WTC11 (cell line): Measurements from ENCODE around the gene FKBP4. TPM values are rescaled to one million over a fixed set of nuclear protein-coding genes. Genes with fewer than 3 reads are reported as not detected.

ENCODE experiments used
- ATAC-seq: fragments of 200-7000 bp; cut with Tn5 transposase; 2 replicates; pipeline ENCODE4 v1.10.0; 2021; ENCODE audit warnings: mild to moderate bottlenecking, moderate library complexity
- CTCF ChIA-PET: fragments of 300-600 bp; sonication (Branson Sonifier 250); formaldehyde crosslinking; loops from one replicate; lab custom pipeline; 2021; ENCODE audit warnings: antibody characterized with exemption; lab: Charles Lee
- POLR2A ChIA-PET: fragments of 350-600 bp; sonication (Branson Sonifier 250); formaldehyde crosslinking; loops from one replicate; lab custom pipeline; 2021; ENCODE audit warnings: antibody characterized with exemption; lab: Charles Lee
- DNase-seq: peaks from one replicate; pipeline ENCODE4 v3.0.0; 2021; ENCODE audit warnings: low spot score
- H3K27ac Mint-ChIP-seq: 2 replicates; pipeline ENCODE4 v1.8.0; 2021; ENCODE audit warnings: mixed read lengths
- H3K27me3 Mint-ChIP-seq: 2 replicates; pipeline ENCODE4 v1.8.0; 2021; ENCODE audit warnings: low read depth, mild to moderate bottlenecking, moderate library complexity, mixed read lengths
- H3K36me3 Mint-ChIP-seq: 2 replicates; pipeline ENCODE4 v1.8.0; 2021; ENCODE audit warnings: mixed read lengths
- H3K4me1 Mint-ChIP-seq: 2 replicates; pipeline ENCODE4 v1.8.0; 2022; ENCODE audit warnings: mixed read lengths
- H3K4me3 Mint-ChIP-seq: 2 replicates; pipeline ENCODE4 v1.8.0; 2021; ENCODE audit warnings: mild to moderate bottlenecking, moderate library complexity, mixed read lengths
- H3K9me3 Mint-ChIP-seq: 2 replicates; pipeline ENCODE4 v1.8.0; 2021; ENCODE audit warnings: mixed read lengths
- IRF2 ChIP-seq: sonication (generic); formaldehyde crosslinking; IDR thresholded peaks from 2 replicates; pipeline ENCODE4 v1.8.0; 2022; ENCODE audit warnings: low read depth, missing genetic modification reagents, borderline replicate concordance
- MXD4 ChIP-seq: fragments of 250-450 bp; sonication (Bioruptor Pico); IDR thresholded peaks from 2 replicates; pipeline ENCODE4 v1.8.0; 2021; ENCODE audit warnings: mild to moderate bottlenecking, moderate library complexity, borderline replicate concordance
- SMAD3 ChIP-seq: sonication (generic); formaldehyde crosslinking; IDR thresholded peaks from 2 replicates; pipeline ENCODE4 v1.8.0; 2022; ENCODE audit warnings: missing genetic modification reagents, mild to moderate bottlenecking, borderline replicate concordance
- SMAD4 ChIP-seq: sonication (generic); formaldehyde crosslinking; IDR thresholded peaks from 2 replicates; pipeline ENCODE4 v1.8.0; 2022; ENCODE audit warnings: mild to moderate bottlenecking, missing genetic modification reagents
- ZBTB21 ChIP-seq: sonication (generic); formaldehyde crosslinking; IDR thresholded peaks from 2 replicates; pipeline ENCODE4 v1.8.1; 2023; ENCODE audit warnings: mild to moderate bottlenecking, missing genetic modification reagents, borderline replicate concordance
- ZNF232 ChIP-seq: sonication (generic); formaldehyde crosslinking; IDR thresholded peaks from 2 replicates; pipeline ENCODE4 v1.8.0; 2022; ENCODE audit warnings: mild to moderate bottlenecking, missing genetic modification reagents
- ZNF416 ChIP-seq: fragments of 250-450 bp; sonication (Bioruptor Pico); IDR thresholded peaks from 2 replicates; pipeline ENCODE4 v1.9.0; 2021; ENCODE audit warnings: mild to moderate bottlenecking, inconsistent platforms
- total RNA-seq: library from RNA; stranded (reverse); gene quantifications from 3 replicates; pipeline ENCODE4 v1.2.3, GENCODE V29; 2021
- TF ChIP-seq, protein P1 (sequence below): fragments of 200-600 bp; IDR thresholded peaks from 2 replicates; pipeline ENCODE4 v1.8.0; 2022; ENCODE audit warnings: antibody characterized with exemption
- TF ChIP-seq, protein P2 (sequence below): sonication (generic); formaldehyde crosslinking; IDR thresholded peaks from 2 replicates; pipeline ENCODE4 v1.8.0; 2022; ENCODE audit warnings: mild to moderate bottlenecking, missing genetic modification reagents
- TF ChIP-seq, protein P3 (sequence below): sonication (generic); formaldehyde crosslinking; IDR thresholded peaks from 2 replicates; pipeline ENCODE4 v1.8.1; 2022; ENCODE audit warnings: missing genetic modification reagents, borderline replicate concordance
- TF ChIP-seq, protein P4 (sequence below): sonication (generic); formaldehyde crosslinking; IDR thresholded peaks from 2 replicates; pipeline ENCODE4 v1.8.1; 2023; ENCODE audit warnings: mild to moderate bottlenecking, moderate library complexity, missing genetic modification reagents
- TF ChIP-seq, protein P5 (sequence below): sonication (generic); formaldehyde crosslinking; IDR thresholded peaks from 2 replicates; pipeline ENCODE4 v1.8.0; 2022; ENCODE audit warnings: mild to moderate bottlenecking, missing genetic modification reagents
- TF ChIP-seq, protein P6 (sequence below): sonication (generic); formaldehyde crosslinking; IDR thresholded peaks from 2 replicates; pipeline ENCODE4 v1.8.1; 2022; ENCODE audit warnings: mild to moderate bottlenecking, missing genetic modification reagents, moderate library complexity, borderline replicate concordance
- TF ChIP-seq, protein P7 (sequence below): fragments of 250-450 bp; sonication (Bioruptor Pico); IDR thresholded peaks from 2 replicates; pipeline ENCODE4 v2.1.2; 2022; ENCODE audit warnings: mild to moderate bottlenecking, moderate library complexity
- TF ChIP-seq, protein P8 (sequence below): fragments of 250-450 bp; sonication (Bioruptor Pico); IDR thresholded peaks from 2 replicates; pipeline ENCODE4 v1.9.0; 2021; ENCODE audit warnings: mild to moderate bottlenecking, borderline replicate concordance

The FKBP4 gene
- total RNA-seq, 1 experiment from 2014 or later, result 257 TPM

DNA sequence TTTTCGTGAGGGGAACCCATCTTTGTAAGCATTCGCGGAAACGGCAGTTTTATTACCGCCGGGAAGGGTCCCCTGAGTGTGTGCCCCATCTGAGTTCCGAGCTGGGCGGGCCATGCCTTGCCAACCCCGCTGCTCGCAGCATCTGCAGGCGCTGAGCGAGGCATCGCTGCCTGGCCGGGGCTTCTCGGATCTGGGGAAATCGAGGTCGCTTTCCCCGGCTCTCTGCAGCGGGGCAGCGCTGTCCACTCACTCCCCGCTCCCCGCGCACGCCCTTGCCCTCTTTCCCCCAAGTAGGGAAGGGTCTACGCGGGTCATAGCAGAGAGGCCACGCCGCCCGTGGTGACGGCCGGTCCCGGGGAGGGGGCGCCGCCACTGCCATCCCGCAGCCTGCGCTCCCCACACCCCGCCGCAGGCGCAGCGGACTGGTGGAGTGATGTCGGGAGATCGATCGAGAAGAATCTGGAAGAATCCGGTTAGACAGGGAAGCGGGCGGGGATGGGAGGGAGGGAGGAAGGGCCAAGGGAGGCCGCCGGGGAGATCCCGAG, 507 bp upstream of the FKBP4 start:
- ChIA-PET CTCF (interaction anchor here (0.6 to 3.4 kb wide), 7 partner anchors 11 to 418 kb away, joined by 3 to 31 read pairs (median 4); no protein-coding TSS in a partner anchor), POLR2A (interaction anchor here (0.8 to 1.3 kb wide), 4 partner anchors 11 to 111 kb away, joined by 3 to 5 read pairs (median 4); no protein-coding TSS in a partner anchor)
- Mint-ChIP-seq H3K27ac (no peak overlapping the region), H3K4me3 (peak overlapping the region; percentile 72), H3K36me3 (peaks cover 33% of the 10 kb centered on the region), H3K27me3 (no peaks in the 10 kb centered on the region), H3K4me1 (peaks cover 36% of the 10 kb centered on the region), H3K9me3 (no peaks in the 10 kb centered on the region)
- no peak for DNase-seq
- peak; percentile 34 for ATAC-seq
- TF ChIP-seq, protein P1, sequence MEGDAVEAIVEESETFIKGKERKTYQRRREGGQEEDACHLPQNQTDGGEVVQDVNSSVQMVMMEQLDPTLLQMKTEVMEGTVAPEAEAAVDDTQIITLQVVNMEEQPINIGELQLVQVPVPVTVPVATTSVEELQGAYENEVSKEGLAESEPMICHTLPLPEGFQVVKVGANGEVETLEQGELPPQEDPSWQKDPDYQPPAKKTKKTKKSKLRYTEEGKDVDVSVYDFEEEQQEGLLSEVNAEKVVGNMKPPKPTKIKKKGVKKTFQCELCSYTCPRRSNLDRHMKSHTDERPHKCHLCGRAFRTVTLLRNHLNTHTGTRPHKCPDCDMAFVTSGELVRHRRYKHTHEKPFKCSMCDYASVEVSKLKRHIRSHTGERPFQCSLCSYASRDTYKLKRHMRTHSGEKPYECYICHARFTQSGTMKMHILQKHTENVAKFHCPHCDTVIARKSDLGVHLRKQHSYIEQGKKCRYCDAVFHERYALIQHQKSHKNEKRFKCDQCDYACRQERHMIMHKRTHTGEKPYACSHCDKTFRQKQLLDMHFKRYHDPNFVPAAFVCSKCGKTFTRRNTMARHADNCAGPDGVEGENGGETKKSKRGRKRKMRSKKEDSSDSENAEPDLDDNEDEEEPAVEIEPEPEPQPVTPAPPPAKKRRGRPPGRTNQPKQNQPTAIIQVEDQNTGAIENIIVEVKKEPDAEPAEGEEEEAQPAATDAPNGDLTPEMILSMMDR, result no peak
- TF ChIP-seq, protein P2, sequence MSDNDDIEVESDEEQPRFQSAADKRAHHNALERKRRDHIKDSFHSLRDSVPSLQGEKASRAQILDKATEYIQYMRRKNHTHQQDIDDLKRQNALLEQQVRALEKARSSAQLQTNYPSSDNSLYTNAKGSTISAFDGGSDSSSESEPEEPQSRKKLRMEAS (CRISPR knock-in tag), result peak; percentile 20; the same call in 1 of the 2 replicates
- TF ChIP-seq, protein P3, sequence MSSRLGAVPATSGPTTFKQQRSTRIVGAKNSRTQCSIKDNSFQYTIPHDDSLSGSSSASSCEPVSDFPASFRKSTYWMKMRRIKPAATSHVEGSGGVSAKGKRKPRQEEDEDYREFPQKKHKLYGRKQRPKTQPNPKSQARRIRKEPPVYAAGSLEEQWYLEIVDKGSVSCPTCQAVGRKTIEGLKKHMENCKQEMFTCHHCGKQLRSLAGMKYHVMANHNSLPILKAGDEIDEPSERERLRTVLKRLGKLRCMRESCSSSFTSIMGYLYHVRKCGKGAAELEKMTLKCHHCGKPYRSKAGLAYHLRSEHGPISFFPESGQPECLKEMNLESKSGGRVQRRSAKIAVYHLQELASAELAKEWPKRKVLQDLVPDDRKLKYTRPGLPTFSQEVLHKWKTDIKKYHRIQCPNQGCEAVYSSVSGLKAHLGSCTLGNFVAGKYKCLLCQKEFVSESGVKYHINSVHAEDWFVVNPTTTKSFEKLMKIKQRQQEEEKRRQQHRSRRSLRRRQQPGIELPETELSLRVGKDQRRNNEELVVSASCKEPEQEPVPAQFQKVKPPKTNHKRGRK, result no peak
- TF ChIP-seq, protein P4, sequence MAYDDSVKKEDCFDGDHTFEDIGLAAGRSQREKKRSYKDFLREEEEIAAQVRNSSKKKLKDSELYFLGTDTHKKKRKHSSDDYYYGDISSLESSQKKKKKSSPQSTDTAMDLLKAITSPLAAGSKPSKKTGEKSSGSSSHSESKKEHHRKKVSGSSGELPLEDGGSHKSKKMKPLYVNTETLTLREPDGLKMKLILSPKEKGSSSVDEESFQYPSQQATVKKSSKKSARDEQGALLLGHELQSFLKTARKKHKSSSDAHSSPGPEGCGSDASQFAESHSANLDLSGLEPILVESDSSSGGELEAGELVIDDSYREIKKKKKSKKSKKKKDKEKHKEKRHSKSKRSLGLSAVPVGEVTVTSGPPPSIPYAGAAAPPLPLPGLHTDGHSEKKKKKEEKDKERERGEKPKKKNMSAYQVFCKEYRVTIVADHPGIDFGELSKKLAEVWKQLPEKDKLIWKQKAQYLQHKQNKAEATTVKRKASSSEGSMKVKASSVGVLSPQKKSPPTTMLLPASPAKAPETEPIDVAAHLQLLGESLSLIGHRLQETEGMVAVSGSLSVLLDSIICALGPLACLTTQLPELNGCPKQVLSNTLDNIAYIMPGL, result peak; percentile 5
- TF ChIP-seq ZBTB21 (CRISPR knock-in tag), result no peak
- TF ChIP-seq SMAD3, result peak; percentile 57; the same call in 1 of the 2 replicates
- TF ChIP-seq SMAD4 (CRISPR knock-in tag), result no peak
- TF ChIP-seq ZNF232 (CRISPR knock-in tag), result 0 out of 2 replicates have a peak, but pooled peaks have one; percentile 44
- TF ChIP-seq, protein P5, sequence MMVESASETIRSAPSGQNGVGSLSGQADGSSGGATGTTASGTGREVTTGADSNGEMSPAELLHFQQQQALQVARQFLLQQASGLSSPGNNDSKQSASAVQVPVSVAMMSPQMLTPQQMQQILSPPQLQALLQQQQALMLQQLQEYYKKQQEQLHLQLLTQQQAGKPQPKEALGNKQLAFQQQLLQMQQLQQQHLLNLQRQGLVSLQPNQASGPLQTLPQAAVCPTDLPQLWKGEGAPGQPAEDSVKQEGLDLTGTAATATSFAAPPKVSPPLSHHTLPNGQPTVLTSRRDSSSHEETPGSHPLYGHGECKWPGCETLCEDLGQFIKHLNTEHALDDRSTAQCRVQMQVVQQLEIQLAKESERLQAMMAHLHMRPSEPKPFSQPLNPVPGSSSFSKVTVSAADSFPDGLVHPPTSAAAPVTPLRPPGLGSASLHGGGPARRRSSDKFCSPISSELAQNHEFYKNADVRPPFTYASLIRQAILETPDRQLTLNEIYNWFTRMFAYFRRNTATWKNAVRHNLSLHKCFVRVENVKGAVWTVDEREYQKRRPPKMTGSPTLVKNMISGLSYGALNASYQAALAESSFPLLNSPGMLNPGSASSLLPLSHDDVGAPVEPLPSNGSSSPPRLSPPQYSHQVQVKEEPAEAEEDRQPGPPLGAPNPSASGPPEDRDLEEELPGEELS (CRISPR knock-in tag), result no peak
- no peak for TF ChIP-seq MXD4 (CRISPR knock-in tag)
- no peak; the same call in 1 of the 2 replicates for TF ChIP-seq IRF2 (CRISPR knock-in tag)
- TF ChIP-seq, protein P6, sequence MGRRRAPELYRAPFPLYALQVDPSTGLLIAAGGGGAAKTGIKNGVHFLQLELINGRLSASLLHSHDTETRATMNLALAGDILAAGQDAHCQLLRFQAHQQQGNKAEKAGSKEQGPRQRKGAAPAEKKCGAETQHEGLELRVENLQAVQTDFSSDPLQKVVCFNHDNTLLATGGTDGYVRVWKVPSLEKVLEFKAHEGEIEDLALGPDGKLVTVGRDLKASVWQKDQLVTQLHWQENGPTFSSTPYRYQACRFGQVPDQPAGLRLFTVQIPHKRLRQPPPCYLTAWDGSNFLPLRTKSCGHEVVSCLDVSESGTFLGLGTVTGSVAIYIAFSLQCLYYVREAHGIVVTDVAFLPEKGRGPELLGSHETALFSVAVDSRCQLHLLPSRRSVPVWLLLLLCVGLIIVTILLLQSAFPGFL (CRISPR knock-in tag), result no peak
- TF ChIP-seq ZNF416 (CRISPR knock-in tag), result no peak
- TF ChIP-seq, protein P7, sequence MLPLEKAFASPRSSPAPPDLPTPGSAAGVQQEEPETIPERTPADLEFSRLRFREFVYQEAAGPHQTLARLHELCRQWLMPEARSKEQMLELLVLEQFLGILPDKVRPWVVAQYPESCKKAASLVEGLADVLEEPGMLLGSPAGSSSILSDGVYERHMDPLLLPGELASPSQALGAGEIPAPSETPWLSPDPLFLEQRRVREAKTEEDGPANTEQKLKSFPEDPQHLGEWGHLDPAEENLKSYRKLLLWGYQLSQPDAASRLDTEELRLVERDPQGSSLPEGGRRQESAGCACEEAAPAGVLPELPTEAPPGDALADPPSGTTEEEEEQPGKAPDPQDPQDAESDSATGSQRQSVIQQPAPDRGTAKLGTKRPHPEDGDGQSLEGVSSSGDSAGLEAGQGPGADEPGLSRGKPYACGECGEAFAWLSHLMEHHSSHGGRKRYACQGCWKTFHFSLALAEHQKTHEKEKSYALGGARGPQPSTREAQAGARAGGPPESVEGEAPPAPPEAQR (CRISPR knock-in tag), result no peak
- TF ChIP-seq, protein P8, sequence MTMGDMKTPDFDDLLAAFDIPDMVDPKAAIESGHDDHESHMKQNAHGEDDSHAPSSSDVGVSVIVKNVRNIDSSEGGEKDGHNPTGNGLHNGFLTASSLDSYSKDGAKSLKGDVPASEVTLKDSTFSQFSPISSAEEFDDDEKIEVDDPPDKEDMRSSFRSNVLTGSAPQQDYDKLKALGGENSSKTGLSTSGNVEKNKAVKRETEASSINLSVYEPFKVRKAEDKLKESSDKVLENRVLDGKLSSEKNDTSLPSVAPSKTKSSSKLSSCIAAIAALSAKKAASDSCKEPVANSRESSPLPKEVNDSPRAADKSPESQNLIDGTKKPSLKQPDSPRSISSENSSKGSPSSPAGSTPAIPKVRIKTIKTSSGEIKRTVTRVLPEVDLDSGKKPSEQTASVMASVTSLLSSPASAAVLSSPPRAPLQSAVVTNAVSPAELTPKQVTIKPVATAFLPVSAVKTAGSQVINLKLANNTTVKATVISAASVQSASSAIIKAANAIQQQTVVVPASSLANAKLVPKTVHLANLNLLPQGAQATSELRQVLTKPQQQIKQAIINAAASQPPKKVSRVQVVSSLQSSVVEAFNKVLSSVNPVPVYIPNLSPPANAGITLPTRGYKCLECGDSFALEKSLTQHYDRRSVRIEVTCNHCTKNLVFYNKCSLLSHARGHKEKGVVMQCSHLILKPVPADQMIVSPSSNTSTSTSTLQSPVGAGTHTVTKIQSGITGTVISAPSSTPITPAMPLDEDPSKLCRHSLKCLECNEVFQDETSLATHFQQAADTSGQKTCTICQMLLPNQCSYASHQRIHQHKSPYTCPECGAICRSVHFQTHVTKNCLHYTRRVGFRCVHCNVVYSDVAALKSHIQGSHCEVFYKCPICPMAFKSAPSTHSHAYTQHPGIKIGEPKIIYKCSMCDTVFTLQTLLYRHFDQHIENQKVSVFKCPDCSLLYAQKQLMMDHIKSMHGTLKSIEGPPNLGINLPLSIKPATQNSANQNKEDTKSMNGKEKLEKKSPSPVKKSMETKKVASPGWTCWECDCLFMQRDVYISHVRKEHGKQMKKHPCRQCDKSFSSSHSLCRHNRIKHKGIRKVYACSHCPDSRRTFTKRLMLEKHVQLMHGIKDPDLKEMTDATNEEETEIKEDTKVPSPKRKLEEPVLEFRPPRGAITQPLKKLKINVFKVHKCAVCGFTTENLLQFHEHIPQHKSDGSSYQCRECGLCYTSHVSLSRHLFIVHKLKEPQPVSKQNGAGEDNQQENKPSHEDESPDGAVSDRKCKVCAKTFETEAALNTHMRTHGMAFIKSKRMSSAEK (CRISPR knock-in tag), result no peak
